B cell (primary cell): ENCODE measurements around the gene PLCXD3. TPM values are rescaled to one million over a fixed set of nuclear protein-coding genes. Genes with fewer than 3 reads are reported as not detected.

Experiments used
- ATAC-seq: fragments of 200-7000 bp; cut with Tn5 transposase; one replicate; pipeline ENCODE4 v1.10.0; 2021; ENCODE audit warnings: low read depth, mild to moderate bottlenecking, moderate number of reproducible peaks, moderate library complexity
- CTCF ChIA-PET: fragments of 350-600 bp; sonication (Branson Sonifier 250); formaldehyde crosslinking; loops from one replicate; lab custom pipeline; 2021; ENCODE audit warnings: antibody characterized with exemption, inconsistent platforms; lab: Charles Lee
- POLR2A ChIA-PET: fragments of 350-600 bp; sonication (Branson Sonifier 250); formaldehyde crosslinking; loops from one replicate; lab custom pipeline; 2021; ENCODE audit warnings: antibody characterized with exemption; lab: Charles Lee
- DNase-seq: peaks from one replicate; pipeline ENCODE4 v3.0.0; 2013
- H2AFZ ChIP-seq: 2 replicates; pipeline ENCODE4 v1.6.1; 2012; ENCODE audit warnings: mild to moderate bottlenecking, low read depth, low read length; ENCODE audit not compliant: insufficient read depth, poor library complexity, severe bottlenecking
- H3K27ac ChIP-seq, 2 donors: 1 replicate in 1 of 2; 2 replicates in 1 of 2; pipeline ENCODE4 v1.5.1; 2012 to 2013; ENCODE audit warnings: low read length in 2 of 2, mild to moderate bottlenecking in 2 of 2, moderate library complexity in 1 of 2
- H3K27me3 ChIP-seq, 4 experiments: fragments of 200-600 bp in 1 of 4; sonication (generic) in 1 of 4; replicated peaks in 1 of 4; 1 replicate in 2 of 4; 2 replicates in 2 of 4; pipeline versions ENCODE4 v1.6.1 to v1.7.0; 2013 to 2016; ENCODE audit warnings: low read length in 3 of 4, mild to moderate bottlenecking in 2 of 4, mixed read lengths in 1 of 4, moderate library complexity in 1 of 4; ENCODE audit not compliant: insufficient read depth in 4 of 4, control insufficient read depth in 3 of 4; ENCODE audit errors: control extremely low read depth in 1 of 4
- H3K36me3 ChIP-seq, 2 experiments: replicated peaks in 1 of 2; 1 replicate in 1 of 2; 2 replicates in 1 of 2; pipeline versions ENCODE4 v1.6.1 to v1.7.1; 2013; ENCODE audit warnings: low read length in 1 of 2; ENCODE audit not compliant: insufficient read depth in 2 of 2, control insufficient read depth in 1 of 2; ENCODE audit errors: control extremely low read depth in 1 of 2, extremely low read depth in 1 of 2
- H3K4me1 ChIP-seq, 2 donors: fragments of 200-600 bp in 1 of 2; sonication (generic) in 1 of 2; 1 replicate in 1 of 2; 2 replicates in 1 of 2; pipeline versions ENCODE4 v1.5.1 to v1.6.1; 2013 to 2017; ENCODE audit warnings: low read length in 2 of 2; ENCODE audit not compliant: control insufficient read depth in 2 of 2, insufficient read depth in 2 of 2
- H3K4me2 ChIP-seq: replicated peaks from 2 replicates; pipeline ENCODE3; 2012; ENCODE audit warnings: mild to moderate bottlenecking, low read depth, low read length; ENCODE audit not compliant: poor library complexity, severe bottlenecking
- H3K4me3 ChIP-seq, 5 experiments: fragments of 200-600 bp in 1 of 5; sonication (generic) in 1 of 5; 1 replicate in 3 of 5; 2 replicates in 2 of 5; pipeline versions ENCODE4 v1.5.1 to v1.7.0; 2011 to 2016; ENCODE audit warnings: low read length in 4 of 5, mild to moderate bottlenecking in 4 of 5, low read depth in 2 of 5, control low read depth in 1 of 5, moderate library complexity in 1 of 5; ENCODE audit not compliant: insufficient read depth in 1 of 5; ENCODE audit errors: control extremely low read depth in 1 of 5, extremely low read depth in 1 of 5
- H3K79me2 ChIP-seq: fragments of 200-600 bp; sonication (generic); one replicate; pipeline ENCODE4 v1.6.0; 2016; ENCODE audit warnings: low read length; ENCODE audit not compliant: control insufficient read depth, insufficient read depth
- H3K9ac ChIP-seq: fragments of 200-600 bp; sonication (generic); 2 replicates; pipeline ENCODE4 v1.6.1; 2017; ENCODE audit warnings: mild to moderate bottlenecking, low read length, moderate library complexity
- H3K9me3 ChIP-seq, 3 donors: one replicate each; pipeline versions ENCODE4 v1.6.1 to v1.7.1; 2013; ENCODE audit warnings: low read length in 2 of 3; ENCODE audit not compliant: control insufficient read depth in 2 of 3, insufficient read depth in 1 of 3; ENCODE audit errors: control extremely low read depth in 1 of 3
- H4K20me1 ChIP-seq: 2 replicates; pipeline ENCODE4 v1.6.0; 2012; ENCODE audit warnings: mild to moderate bottlenecking, low read length; ENCODE audit not compliant: insufficient read depth, control insufficient read depth, poor library complexity, severe bottlenecking
- H3K27ac Mint-ChIP-seq: one replicate; pipeline ENCODE4 v1.8.0; 2021; ENCODE audit warnings: mixed read lengths
- H3K27me3 Mint-ChIP-seq: one replicate; pipeline ENCODE4 v1.8.0; 2021; ENCODE audit warnings: mixed read lengths
- H3K4me1 Mint-ChIP-seq: one replicate; pipeline ENCODE4 v1.8.0; 2021; ENCODE audit warnings: mixed read lengths
- H3K4me3 Mint-ChIP-seq: one replicate; pipeline ENCODE4 v1.8.0; 2021; ENCODE audit warnings: mixed read lengths
- H3K9me3 Mint-ChIP-seq: one replicate; pipeline ENCODE4 v1.8.0; 2022; ENCODE audit warnings: mixed read lengths; ENCODE audit not compliant: insufficient read depth
- CTCF ChIP-seq: fragments of 200-600 bp; IDR thresholded peaks from one replicate; pipeline ENCODE4 v1.8.0; 2022; ENCODE audit warnings: antibody characterized with exemption, mild to moderate bottlenecking
- EZH2 ChIP-seq: IDR thresholded peaks from 2 replicates; pipeline ENCODE4 v1.6.1; 2012; ENCODE audit warnings: borderline replicate concordance, low read depth, mild to moderate bottlenecking, moderate library complexity, low read length; ENCODE audit not compliant: insufficient read depth, poor library complexity, severe bottlenecking
- WGBS: methylation state at CpG from one replicate; pipeline ENCODE4 v1.1.5; 2013; ENCODE audit warnings: missing lambda C conversion rate; ENCODE audit not compliant: insufficient coverage; 5-methylcytosine and 5-hydroxymethylcytosine counted together
- intact Hi-C: fragments of 100-400 bp; cut with micrococcal nuclease; formaldehyde crosslinking; loops from one replicate; pipeline ENCODE4 v1.10.0; 2022
- polyA plus RNA-seq: library from polyadenylated mRNA; depleted of rRNA; stranded (reverse); fragments of >200 nt; gene quantifications from 2 replicates; pipeline ENCODE4 v1.2.3, GENCODE V29; 2012
- total RNA-seq, 2 donors: library from RNA; stranded (reverse); fragments of 120-200 nt in 1 of 2; gene quantifications; 1 replicate in 1 of 2; 2 replicates in 1 of 2; pipeline versions ENCODE4 v1.2.3 to v1.2.4, GENCODE V29; 2013 to 2022

The PLCXD3 gene
- total and polyA plus RNA-seq, 2 donors (not counting 1 experiment from before 2014, with no cell fraction given): not detected

DNA sequence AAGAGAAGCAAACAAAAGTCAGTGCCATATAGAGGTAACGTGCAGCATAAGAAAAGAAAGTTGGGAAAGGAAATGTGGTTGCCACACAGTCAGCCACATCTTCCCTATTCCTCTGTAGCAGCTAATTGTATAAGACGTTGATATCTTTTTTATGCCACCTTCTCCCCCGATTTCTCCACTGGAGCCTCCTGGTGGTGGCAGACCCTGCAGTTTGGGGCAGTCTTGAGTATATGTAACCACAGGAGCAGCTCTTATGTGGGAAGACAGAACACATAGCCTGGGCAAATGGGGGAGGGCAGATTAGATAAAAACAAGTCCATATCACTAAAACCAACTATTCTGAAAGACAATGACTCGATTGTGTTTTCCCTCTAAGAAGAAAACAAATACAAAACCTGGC, 99.7 kb downstream of the PLCXD3 start:
- Histone ChIP-seq H3K4me2 (no peak overlapping the region), H3K9me3 (peaks cover 0 to 3% (median 0%) of the 10 kb centered on the region in 3 donors), H3K4me1 (no peaks in the 10 kb centered on the region), H3K36me3 (no peaks in the 10 kb centered on the region), H2AFZ (no peak overlapping the region), H3K27ac (no peak overlapping the region), H3K4me3 (no peak overlapping the region), H3K9ac (no peak overlapping the region), H4K20me1 (no peaks in the 10 kb centered on the region), H3K79me2 (no peaks in the 10 kb centered on the region), H3K27me3 (no peaks in the 10 kb centered on the region)
- TF ChIP-seq CTCF (no peak), EZH2 (no peak)
- CTCF ChIA-PET: no interaction called here
- WGBS: no CpG with 5 or more reads among the region's 4 CpGs
- Mint-ChIP-seq H3K4me1 (no peaks in the 10 kb centered on the region), H3K27ac (no peak overlapping the region), H3K27me3 (no peaks in the 10 kb centered on the region), H3K4me3 (no peak overlapping the region), H3K9me3 (no peaks in the 10 kb centered on the region)
- POLR2A ChIA-PET: no interaction called here
- DNase-seq (no peak), ATAC-seq (no peak)
- intact Hi-C loops: no loop called here

- no peak overlapping the region for H3K4me3 Mint-ChIP-seq
- intact Hi-C loops: no loop called here
Measured at GRCh38 chr5:41410307-41410706, 100.1 kb downstream of the PLCXD3 start.

More at GRCh38 chr5:41410307-41410706, 100.1 kb downstream of the PLCXD3 start:
- POLR2A ChIA-PET: no interaction called here
- Histone ChIP-seq H3K27me3 (no peaks in the 10 kb centered on the region), H3K4me1 (no peaks in the 10 kb centered on the region), H3K4me3 (no peak overlapping the region), H4K20me1 (no peaks in the 10 kb centered on the region), H3K4me2 (no peak overlapping the region), H3K79me2 (no peaks in the 10 kb centered on the region), H3K9me3 (peaks cover 0 to 3% (median 0%) of the 10 kb centered on the region in 3 donors), H2AFZ (no peak overlapping the region), H3K36me3 (no peaks in the 10 kb centered on the region), H3K9ac (no peak overlapping the region), H3K27ac (no peak overlapping the region)
- Mint-ChIP-seq H3K9me3 (no peaks in the 10 kb centered on the region), H3K27ac (no peak overlapping the region), H3K27me3 (no peaks in the 10 kb centered on the region), H3K4me1 (no peaks in the 10 kb centered on the region)
- ATAC-seq (no peak), DNase-seq (no peak)
- 75% methylated on average over 9 of the region's 9 CpGs for WGBS
- CTCF ChIA-PET: no interaction called here
- TF ChIP-seq CTCF (no peak), EZH2 (no peak)
